CD4-positive, alpha-beta T cell treated with Interleukin-6 for 4 hours (primary cell): Measurements from ENCODE around the gene VSIR.

Experiments used
- DNase-seq: peaks from one replicate; pipeline ENCODE4 v3.0.0-alpha.2; 2020; ENCODE audit warnings: mixed read lengths

Gene VSIR

DNA sequence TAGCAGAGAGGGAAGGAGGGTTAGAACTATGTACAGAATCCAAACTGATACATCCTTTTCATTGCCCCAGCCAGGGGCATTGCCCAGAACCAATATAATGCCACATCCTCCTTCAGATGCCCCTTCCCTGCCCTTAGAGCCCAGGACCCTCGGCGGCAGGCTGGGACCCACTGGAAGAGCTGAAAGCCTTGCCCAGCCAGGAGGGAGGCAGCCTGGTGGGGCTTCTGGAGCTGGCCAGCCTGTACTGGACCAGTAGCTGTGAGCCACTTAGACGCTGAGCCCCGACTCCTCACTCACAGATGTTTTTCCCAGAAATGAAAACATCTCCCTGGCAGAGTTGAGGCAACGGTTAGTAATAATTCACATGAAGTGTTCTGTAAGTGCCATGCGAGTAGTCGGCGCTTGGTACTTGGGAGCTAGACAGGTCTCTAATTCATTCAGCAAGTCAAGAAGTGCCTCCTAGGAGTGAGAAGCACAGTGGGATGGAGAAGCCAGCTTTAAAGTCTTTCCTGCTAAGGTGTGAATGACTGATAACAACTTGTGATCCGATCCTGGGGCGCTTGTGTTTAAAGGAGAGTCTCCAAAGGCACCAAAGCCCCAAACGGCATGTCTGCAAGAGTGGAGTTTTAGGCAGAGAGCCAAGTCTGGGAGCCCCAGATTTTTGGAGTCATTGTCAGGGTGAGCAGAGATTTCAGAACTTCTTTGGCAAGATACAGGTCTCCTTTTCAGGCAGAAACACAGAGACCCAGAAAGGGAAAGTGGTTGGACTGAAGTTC lies 9.8 kb downstream of the VSIR start:
- no peak for DNase-seq

GRCh38 chr10:71762324-71762723 lies 11.0 kb downstream of the VSIR start:
- no peak for DNase-seq

DNA sequence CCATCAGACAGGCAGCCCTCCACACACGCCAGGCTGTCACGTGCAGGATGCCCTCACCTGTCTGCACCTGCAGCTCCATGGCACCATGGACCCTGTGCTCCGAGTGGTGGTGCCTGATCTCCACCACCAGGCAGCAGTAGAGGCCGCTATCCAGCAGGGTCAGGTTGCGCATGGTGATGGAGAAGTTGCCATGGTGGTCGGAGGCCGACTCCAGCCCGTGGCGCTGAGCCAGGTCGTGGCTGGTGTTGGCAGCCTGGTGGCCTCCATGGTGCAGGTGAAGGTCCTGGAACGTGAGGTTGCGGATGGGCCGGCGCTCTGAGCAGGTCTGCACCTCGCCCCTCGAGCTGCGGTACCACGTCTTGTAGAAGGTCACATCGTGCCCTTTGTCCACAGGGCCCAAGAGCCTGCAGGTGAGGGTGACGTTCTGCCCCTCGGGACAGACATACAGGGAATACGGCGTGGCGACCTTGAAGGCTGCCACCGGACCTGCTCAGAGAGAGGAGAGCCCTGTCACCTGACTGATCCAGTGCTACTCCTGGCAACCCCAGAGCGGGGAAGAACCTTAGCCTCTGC lies 11.7 kb downstream of the VSIR start:
- no peak for DNase-seq

DNA sequence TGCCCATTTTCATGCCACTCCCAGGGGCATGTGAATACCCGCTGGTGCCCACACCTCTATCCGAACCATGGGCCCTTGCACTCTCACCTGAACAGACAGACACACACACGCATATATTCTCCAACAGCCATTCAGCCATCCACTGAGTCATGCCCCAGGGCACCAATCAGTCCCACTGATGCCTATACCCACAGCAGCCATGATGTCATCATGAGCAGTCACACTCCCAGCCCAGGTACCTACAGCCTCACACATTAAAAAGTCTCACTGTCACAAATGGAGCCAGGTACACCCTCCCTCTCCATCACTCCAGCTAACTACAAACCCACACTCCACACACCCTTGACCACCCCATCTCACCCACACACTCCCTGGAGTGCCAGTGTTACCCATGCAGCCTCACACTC lies 12.2 kb downstream of the VSIR start:
- peak; percentile 72 for DNase-seq

GRCh38 chr10:71757399-71757922 lies 15.9 kb downstream of the VSIR start:
- DNase-seq = peak; percentile 58

DNA sequence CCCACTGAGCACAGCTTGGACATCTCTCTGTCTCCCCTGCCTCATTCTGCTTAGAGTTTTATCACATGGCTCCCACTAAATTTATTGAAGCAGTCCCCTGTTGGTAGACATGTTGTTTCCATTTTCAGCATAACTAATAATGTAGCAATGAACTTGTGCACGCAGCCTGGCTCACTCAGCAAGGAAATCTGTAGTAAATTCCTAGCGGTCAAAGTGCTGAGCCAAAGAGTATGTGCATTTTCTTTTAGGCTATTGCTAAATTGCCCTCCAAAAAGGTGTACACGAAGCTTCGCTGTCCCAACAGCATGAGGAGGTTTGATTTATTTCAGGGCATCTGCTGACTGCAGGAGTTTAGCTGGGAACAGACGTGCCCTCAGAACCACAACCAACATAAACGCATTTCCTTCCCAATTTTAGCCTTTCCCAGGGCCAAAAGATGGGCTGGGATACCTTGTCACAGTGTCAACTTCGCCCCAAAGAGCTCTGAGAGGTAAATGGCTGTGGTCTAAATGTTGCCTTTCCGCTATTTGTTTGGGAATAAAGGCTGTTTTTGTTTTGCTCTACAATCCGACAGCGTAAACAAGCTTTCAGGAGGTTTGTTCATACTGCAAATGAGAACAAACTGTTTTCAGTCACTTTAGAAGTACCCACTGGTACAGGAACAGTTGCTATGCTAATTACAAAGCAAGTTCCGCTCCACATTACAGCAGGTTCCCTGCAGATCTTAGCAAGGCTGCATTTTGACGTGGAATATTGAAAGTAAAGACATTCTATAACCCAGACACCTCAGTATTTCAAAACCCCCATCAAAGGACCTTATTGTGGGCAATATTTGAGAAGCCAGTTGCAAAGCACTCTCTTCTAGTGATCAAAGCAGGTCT lies 16.8 kb downstream of the VSIR start:
- peak; percentile 49 for DNase-seq

GRCh38 chr10:71755179-71755879 lies 18.0 kb downstream of the VSIR start:
- DNase-seq = no peak

DNA sequence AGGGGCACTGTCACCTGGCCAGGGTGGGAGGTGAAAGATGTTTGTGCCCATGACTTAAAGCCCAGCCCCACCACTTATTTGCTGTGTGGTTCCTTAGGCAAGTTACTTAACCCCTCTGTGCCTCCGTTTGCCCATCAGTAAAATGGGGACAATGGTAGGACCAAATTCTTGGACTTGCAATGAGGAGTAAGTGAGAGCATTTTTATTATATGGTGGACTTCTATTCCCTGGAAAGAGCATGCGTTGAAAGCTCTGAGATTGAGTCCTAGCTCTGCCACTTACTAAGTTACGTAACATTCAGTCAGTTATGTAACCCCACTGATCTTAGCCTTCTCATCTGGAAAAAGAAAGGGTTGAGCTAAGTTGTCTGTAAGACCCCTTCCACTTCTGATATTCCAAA lies 18.8 kb downstream of the VSIR start:
- no peak for DNase-seq

GRCh38 chr10:71753960-71754505 lies 19.3 kb downstream of the VSIR start:
- DNase-seq = no peak

DNA sequence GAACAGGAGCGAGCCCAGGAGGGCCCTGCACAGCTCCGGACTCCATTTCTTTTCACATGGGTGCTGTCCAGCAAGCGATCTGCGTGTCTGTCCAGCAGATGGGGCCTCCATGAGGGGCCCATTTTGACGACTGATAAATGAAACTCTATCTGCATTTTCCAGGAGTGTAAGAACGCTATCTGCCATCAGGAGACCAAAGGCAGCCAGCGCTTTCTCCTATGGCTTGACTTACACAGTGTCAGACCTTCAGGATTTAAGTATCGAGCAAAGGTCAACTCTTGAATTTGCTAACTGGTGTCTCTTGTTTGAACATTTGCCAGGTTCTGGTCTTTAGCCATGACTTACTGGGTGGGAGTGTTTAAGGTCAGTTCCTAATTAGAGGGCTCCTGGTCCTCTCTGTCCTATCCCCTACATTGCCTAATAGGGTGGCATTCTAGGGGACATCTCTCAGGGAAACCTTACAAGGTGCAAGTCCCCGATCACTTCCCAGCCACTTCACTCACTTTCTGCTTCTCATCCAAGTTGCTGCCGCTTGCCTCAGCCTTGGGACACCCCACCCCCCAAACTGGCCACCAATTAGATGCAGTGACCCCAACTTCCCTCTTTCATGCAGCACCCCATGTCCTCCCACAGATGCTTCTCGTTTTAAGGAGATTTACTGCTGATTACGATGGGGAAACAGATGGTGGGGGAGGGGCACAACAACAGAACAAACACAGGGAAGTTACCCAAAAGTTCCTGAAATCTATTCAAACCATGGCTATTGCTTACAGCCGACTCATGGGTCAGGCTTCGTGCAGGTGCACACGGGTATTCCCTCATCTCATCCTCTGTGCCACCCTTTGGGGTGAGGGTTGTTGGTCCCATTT lies 20.0 kb downstream of the VSIR start:
- no peak for DNase-seq

DNA sequence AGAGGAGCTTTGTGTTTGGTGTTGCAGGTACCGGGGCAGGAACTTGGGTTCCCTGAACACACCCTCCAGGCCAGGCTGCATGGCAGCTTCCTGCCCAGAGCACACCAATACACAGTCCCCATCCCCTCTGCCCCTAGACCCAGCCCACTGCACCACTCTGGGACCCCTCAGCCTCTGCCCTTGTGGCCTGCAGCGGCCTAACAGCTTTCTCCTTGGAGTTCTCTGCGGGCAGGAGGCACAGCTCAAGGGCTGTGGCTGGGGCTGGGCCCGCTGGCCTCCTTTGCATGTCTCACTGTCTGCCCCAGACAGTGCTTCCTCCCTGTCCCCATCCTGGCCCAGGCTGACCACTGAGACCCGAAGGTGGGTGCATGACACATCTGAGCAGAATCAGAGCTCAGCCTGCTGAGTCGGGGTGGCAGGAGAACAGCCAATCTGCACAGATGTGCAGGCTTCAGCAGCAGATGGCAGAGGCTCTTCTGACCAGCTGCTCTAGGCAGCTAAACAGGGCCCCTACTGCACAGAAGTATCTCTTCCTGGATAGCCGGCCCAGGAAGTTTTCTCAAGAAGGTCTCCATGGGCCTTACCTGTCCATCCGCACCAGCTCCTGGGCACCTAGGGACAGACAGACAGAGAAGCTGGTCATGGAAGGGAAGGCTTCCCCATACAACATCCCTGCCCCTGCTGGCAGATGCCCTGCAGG lies 20.8 kb downstream of the VSIR start:
- peak; percentile 59 for DNase-seq

- DNase-seq = no peak
These were observed 21.6 kb downstream of the VSIR start for GRCh38 chr10:71751515-71752224.

- no peak for DNase-seq
These were observed 22.3 kb downstream of the VSIR start for GRCh38 chr10:71750986-71751385.

DNA sequence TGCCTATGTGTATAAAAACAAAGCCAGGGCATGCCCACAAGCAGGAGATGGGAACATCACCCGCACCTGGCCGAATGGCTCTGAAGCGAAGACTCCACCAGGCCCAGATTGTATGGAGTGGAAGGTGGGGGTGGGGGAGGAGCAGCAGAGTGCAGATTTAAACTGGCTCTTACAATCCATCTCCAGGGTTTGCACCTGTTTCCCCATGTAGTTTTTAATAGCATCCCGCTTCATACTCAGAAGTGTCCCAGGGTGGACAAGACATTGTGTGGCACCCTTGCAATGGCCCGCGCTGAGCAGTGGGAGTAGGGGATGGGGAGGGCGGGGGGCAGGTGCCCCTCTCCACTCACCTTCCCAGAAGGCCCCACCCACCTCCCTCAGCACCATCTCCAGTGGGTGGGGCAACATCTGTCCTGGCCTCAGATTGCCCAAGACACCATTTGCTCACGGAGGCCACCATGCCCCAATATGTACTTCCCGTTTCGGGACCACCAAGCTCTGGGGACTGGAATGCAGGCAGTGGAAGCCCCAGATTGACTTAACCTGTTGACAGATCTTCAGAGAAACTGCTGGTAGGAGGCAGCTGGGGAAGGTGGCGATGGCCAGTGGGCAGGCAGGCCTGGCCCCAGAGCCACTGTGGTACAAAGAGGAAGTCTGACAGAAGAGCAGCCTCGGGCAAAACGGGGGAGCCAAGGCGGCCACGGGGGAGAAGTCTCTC lies 23.0 kb downstream of the VSIR start:
- DNase-seq = no peak

GRCh38 chr10:71749396-71749795 lies 23.9 kb downstream of the VSIR start:
- peak; percentile 31 for DNase-seq

- DNase-seq = peak; percentile 82
These were observed 24.6 kb downstream of the VSIR start for GRCh38 chr10:71748671-71749191.

DNA sequence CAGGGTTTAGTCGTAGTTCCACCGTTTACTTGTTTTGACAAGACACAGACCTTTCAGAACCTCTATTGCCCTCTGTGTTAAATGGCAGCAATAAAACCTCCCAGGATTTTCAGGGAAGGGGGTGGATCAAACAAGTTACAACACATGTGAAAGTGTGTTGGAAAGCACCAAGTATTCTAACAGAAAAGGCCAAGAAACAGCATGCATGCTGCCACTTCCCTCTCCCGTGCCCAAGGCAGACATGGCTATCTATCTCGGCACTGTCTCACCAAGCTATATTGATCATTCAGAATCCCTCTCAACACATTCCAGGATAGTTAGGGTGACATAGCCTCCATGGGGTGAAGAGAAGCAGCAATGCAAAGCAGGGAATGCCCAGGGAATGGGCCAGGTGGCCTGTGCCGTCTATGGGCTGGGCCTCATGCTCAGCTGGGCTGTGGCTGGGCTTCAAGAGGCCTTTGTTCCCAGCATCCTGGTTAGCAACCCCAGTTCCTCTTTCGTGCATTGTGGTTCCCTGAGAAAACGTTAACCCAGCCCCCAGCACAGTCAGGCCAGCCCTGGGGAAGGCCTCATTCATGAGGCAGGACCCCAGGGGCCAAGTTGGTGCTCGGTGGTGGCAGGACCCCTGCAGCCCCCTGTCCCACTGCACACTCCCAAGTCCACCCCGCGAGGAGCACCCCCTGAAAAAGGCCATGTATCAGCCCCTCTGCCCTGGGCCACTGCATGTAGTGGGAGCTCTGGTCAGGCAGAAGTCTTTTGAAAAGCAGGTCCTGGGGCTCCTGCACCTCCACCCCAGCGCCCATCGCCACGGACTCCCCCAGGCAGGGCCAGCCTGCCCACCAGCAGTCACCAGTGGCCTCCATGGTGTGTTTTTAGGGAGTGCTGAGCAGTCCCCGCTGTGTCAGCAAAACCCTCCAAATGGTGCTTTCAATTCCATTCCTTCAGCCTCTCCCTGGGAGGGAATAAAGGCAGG lies 25.5 kb downstream of the VSIR start:
- DNase-seq = no peak

GRCh38 chr10:71747039-71747531 lies 26.2 kb downstream of the VSIR start:
- DNase-seq = no peak
